Spleen (tissue), 11 donors: ENCODE data around the gene MKX. TPM values are rescaled to one million over a fixed set of nuclear protein-coding genes. Genes with fewer than 3 reads are reported as not detected.

Experiments used
- DNase-seq: peaks from one replicate; pipeline ENCODE4 v3.0.0-alpha.2; 2020
- H3K27ac ChIP-seq, 8 donors: fragments of 200-600 bp; sonication (generic) in 7 of 8; 1 replicate in 4 of 8; 2 replicates in 4 of 8; pipeline versions ENCODE4 v1.5.0 to v1.8.0; 2016 to 2021; ENCODE audit warnings: inconsistent platforms in 4 of 8, mild to moderate bottlenecking in 4 of 8, moderate library complexity in 1 of 8
- H3K27me3 ChIP-seq, 7 donors: fragments of 200-600 bp; sonication (generic) in 6 of 7; replicated peaks in 1 of 7; 1 replicate in 4 of 7; 2 replicates in 3 of 7; pipeline versions ENCODE4 v1.5.0 to v1.8.0; 2016 to 2021; ENCODE audit warnings: inconsistent platforms in 3 of 7, mild to moderate bottlenecking in 1 of 7
- H3K36me3 ChIP-seq, 6 donors: fragments of 200-600 bp; sonication (generic) in 5 of 6; 1 replicate in 4 of 6; 2 replicates in 2 of 6; pipeline versions ENCODE4 v1.5.0 to v1.8.0; 2016 to 2021; ENCODE audit warnings: inconsistent platforms in 2 of 6
- H3K4me1 ChIP-seq, 6 donors: fragments of 200-600 bp; sonication (generic) in 5 of 6; 1 replicate in 3 of 6; 2 replicates in 3 of 6; pipeline versions ENCODE4 v1.5.0 to v1.8.0; 2016 to 2021; ENCODE audit warnings: inconsistent platforms in 3 of 6
- H3K4me3 ChIP-seq, 8 donors: fragments of 200-600 bp; sonication (generic) in 7 of 8; 1 replicate in 4 of 8; 2 replicates in 4 of 8; pipeline versions ENCODE4 v1.5.0 to v1.8.0; 2016 to 2021; ENCODE audit warnings: inconsistent platforms in 4 of 8, mild to moderate bottlenecking in 4 of 8, moderate library complexity in 2 of 8
- H3K9me3 ChIP-seq, 8 donors: fragments of 200-600 bp; sonication (generic) in 7 of 8; 1 replicate in 4 of 8; 2 replicates in 4 of 8; pipeline versions ENCODE4 v1.5.0 to v1.8.0; 2016 to 2021; ENCODE audit warnings: inconsistent platforms in 4 of 8
- CTCF ChIP-seq, 11 experiments: fragments of 200-600 bp in 7 of 11; fragments of 450-650 bp in 4 of 11; sonication (generic) in 4 of 11; IDR thresholded peaks in 8 of 11; conservative IDR thresholded peaks in 3 of 11; 1 replicate in 7 of 11; 2 replicates in 4 of 11; pipeline versions ENCODE4 v1.4.0 to v1.8.0; 2016 to 2021; ENCODE audit warnings: antibody characterized with exemption in 11 of 11, inconsistent platforms in 4 of 11, mild to moderate bottlenecking in 1 of 11
- POLR2A ChIP-seq, 3 donors: fragments of 450-650 bp; IDR thresholded peaks; one replicate each; pipeline ENCODE4 v1.5.1; 2017; ENCODE audit warnings: antibody characterized with exemption in 3 of 3, mild to moderate bottlenecking in 1 of 3
- POLR2AphosphoS5 ChIP-seq, 3 donors: sonication (generic); formaldehyde crosslinking; IDR thresholded peaks; one replicate each; pipeline ENCODE4 v1.5.1; 2017; ENCODE audit warnings: antibody characterized with exemption in 3 of 3
- WGBS, 5 donors: extraction: QIAGEN DNeasy Blood & Tissue Kit in 3 of 5; methylation state at CpG; one replicate each; pipeline versions ENCODE4 v1.1.5 to v1.1.7; 2013 to 2018; 5-methylcytosine and 5-hydroxymethylcytosine counted together
- intact Hi-C: fragments of 100-400 bp; cut with DNase I; formaldehyde crosslinking; loops from one replicate; pipeline ENCODE4 v1.15.0; 2023; ENCODE audit warnings: low total_unique reads
- polyA plus RNA-seq, 3 donors: library from polyadenylated mRNA; stranded (reverse); fragments of 200-250 nt; gene quantifications; one replicate each; pipeline ENCODE4 v1.2.1, GENCODE V29; 2013
- total RNA-seq, 7 donors: library from RNA; depleted of rRNA in 3 of 7; stranded (reverse); fragments of >200 nt in 3 of 7; fragmentation: NEBNext Ultra II Directional in 4 of 7; extraction: Animal tissue kit (Norgen Biotek cat#: 25700) in 4 of 7; gene quantifications; one replicate each; pipeline versions ENCODE4 v1.1.0 to v1.2.1, GENCODE V29; 2016 to 2021
- donor health status: healthy with polysubstance abuse.
- donor health status: DM: no; HTN: no; CAD: no; lungs with moderate emphysema.
- donor health status: DM: no; HTN: no; CAD: no.
- donor health status: Bipolar disorder and iron deficiency.
- donor health status: healthy.
- donor health status: DM: no; HTN: no; CAD: no.
- donor health status: DM: yes; HTN: yes; CAD: no.

Gene MKX
- total and polyA plus RNA-seq, 10 donors = 0.07 to 0.34 (median 0.16) TPM; not detected in 3

DNA sequence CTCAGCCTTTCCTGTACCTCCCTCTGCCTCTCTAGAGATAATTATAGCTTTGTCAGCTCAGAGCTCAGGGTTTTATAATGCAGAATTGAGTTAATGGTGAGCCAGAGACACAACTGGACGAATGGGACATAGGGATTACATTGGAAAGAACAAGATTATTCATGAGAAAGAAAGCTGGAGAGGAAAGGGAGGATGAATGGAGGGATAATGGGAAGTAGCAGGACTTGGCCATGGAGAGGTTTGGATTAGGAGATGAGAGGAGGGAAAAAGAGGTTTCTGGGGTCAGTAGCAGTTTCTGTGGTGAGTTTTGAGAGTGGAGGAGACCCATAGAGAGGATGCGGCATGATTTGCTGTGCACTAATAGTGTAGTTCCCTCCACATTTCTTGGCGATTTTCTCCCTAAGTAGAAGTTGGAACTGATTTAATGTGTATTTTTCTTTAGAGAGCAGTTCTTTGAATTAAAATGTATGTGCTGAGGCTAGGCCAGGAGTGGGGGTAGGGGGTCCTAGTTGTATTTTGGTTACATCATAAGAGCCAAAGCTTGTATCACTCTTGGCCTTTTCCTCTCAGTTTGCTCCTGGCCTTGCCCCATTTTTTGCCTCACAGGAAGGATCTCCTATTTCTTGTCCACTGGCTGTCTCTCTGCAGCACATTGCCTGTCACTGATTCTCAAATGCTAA is 107.4 kb downstream of the MKX start:
- Histone ChIP-seq H3K9me3 (peaks cover 0 to 24% (median 10%) of the 10 kb centered on the region in 8 donors), H3K4me3 (no peak overlapping the region), H3K27ac (no peak overlapping the region), H3K27me3 (no peaks in the 10 kb centered on the region), H3K36me3 (no peaks in the 10 kb centered on the region), H3K4me1 (no peaks in the 10 kb centered on the region)
- intact Hi-C loops = no loop called here
- DNase-seq = no peak
- WGBS, 5 donors = 67 to 72% (median 70%) methylated on average over 3 of the region's 3 CpGs
- TF ChIP-seq POLR2AphosphoS5 (IDR thresholded peaks at IDR 0.05) (no peak), CTCF (IDR thresholded peaks at IDR 0.05 in 8 of 11, conservative IDR thresholded peaks at IDR 0.05 in 3 of 11) (no peak), POLR2A (IDR thresholded peaks at IDR 0.05) (no peak)

GRCh38 chr10:27637601-27638000 is 108.0 kb downstream of the MKX start:
- 38 to 61% (median 53%) methylated on average over 2 of the region's 2 CpGs for WGBS, 5 donors
- Histone ChIP-seq H3K9me3 (peaks cover 0 to 18% (median 10%) of the 10 kb centered on the region in 8 donors), H3K4me1 (no peaks in the 10 kb centered on the region), H3K4me3 (no peak overlapping the region), H3K27ac (no peak overlapping the region), H3K27me3 (no peaks in the 10 kb centered on the region), H3K36me3 (no peaks in the 10 kb centered on the region)
- intact Hi-C loops = no loop called here
- DNase-seq = no peak
- TF ChIP-seq CTCF (IDR thresholded peaks at IDR 0.05 in 8 of 11, conservative IDR thresholded peaks at IDR 0.05 in 3 of 11) (no peak), POLR2AphosphoS5 (IDR thresholded peaks at IDR 0.05) (no peak), POLR2A (IDR thresholded peaks at IDR 0.05) (no peak)

- Histone ChIP-seq H3K27me3 (no peaks in the 10 kb centered on the region), H3K9me3 (peaks cover 0 to 12% (median 6%) of the 10 kb centered on the region in 8 donors), H3K4me3 (no peak overlapping the region), H3K36me3 (no peaks in the 10 kb centered on the region), H3K27ac (no peak overlapping the region), H3K4me1 (no peaks in the 10 kb centered on the region)
- WGBS, 5 donors = 91 to 98% (median 94%) methylated on average over 1 of the region's 1 CpG
- DNase-seq = no peak
- intact Hi-C loops = no loop called here
- no peak for TF ChIP-seq POLR2AphosphoS5 (IDR thresholded peaks at IDR 0.05)
- no peak for TF ChIP-seq CTCF (IDR thresholded peaks at IDR 0.05 in 8 of 11, conservative IDR thresholded peaks at IDR 0.05 in 3 of 11)
- TF ChIP-seq POLR2A (IDR thresholded peaks at IDR 0.05) = no peak
Measured at GRCh38 chr10:27636816-27637215, 108.8 kb downstream of the MKX start.

DNA sequence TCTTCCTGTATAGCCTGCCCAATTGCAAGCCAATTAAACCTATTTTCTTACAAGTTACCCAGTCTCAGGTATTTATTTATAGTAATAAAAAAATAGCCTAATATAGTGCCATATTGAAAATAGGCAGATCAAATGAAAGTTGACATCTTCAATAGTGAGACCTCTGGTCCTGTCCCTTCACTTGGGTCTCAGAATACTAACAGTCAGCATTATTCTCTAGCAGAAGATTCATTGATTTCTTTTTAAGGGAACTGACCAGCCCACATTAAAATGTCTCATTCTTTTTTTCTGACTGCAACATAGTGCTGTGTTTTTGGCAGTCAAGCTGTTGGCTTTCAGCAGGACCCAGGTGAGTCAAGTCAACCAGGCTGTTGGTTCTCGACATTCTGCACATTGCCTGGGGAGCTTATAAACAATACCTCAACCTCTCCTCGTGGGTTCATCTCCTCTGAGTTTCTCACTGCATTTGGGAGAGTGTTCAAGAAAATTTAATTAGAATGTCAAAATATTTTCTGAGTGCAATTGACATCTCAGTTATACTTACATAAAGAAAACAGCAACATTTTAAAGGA is 109.8 kb downstream of the MKX start:
- intact Hi-C loops = no loop called here
- H3K36me3 ChIP-seq = no peaks in the 10 kb centered on the region
- no peaks in the 10 kb centered on the region for H3K4me1 ChIP-seq
- WGBS, 5 donors = 64 to 85% (median 76%) methylated on average over 2 of the region's 2 CpGs
- peaks cover 0 to 5% (median 0%) of the 10 kb centered on the region in 8 donors for H3K9me3 ChIP-seq
- H3K27me3 ChIP-seq = no peaks in the 10 kb centered on the region
- DNase-seq = no peak
- TF ChIP-seq CTCF (IDR thresholded peaks at IDR 0.05 in 8 of 11, conservative IDR thresholded peaks at IDR 0.05 in 3 of 11) (no peak), POLR2A (IDR thresholded peaks at IDR 0.05) (no peak), POLR2AphosphoS5 (IDR thresholded peaks at IDR 0.05) (no peak)
- H3K4me3 ChIP-seq = no peak overlapping the region
- H3K27ac ChIP-seq = no peak overlapping the region
